ENCODE data around the gene LRP8. TPM values are rescaled to one million over a fixed set of nuclear protein-coding genes. Genes with fewer than 3 reads are reported as not detected.

The LRP8 gene
- total and polyA plus RNA-seq, 2 experiments from 2014 or later, result 27.8 to 71.1 TPM

DNA sequence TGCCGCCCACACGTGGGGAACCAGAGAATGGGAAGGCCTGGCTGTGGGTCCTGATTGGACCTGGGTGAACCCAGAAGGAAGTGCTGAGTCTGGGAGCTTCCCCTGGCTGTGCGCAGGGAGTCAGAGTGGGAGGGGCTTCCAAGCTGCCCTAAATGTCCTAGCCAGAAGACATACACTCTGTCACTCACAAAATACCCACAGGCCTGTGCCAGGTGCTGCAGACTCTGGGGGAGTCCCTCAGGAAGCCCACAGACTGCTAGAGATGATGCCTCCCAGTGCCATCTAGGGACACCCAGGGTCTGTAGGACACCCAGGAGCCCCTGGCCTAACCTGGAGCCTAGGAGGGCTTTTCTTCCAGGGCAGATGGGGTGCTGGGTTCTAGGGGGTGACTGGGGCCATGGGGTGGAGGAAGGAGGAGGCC, 33.7 kb upstream of the LRP8 start (continued):
- no peak for TF ChIP-seq REST (IDR thresholded peaks at IDR 0.05; ENCODE audit: unreplicated experiment)
- TF ChIP-seq EZH2 (IDR thresholded peaks at IDR 0.05; ENCODE audit: low read depth, unreplicated experiment), result no peak
- TF ChIP-seq JUNB (IDR thresholded peaks at IDR 0.05; ENCODE audit: unreplicated experiment), result no peak

- no peaks in the 10 kb centered on the region for H3K27me3 ChIP-seq (ENCODE audit: insufficient read depth)
- no peaks in the 10 kb centered on the region for H3F3A ChIP-seq (replicated peaks; ENCODE audit: low read depth)
- H3K9me2 ChIP-seq (ENCODE audit: insufficient read depth), result no peaks in the 10 kb centered on the region
- H3K4me2 ChIP-seq, result no peak overlapping the region
- no peak for ATAC-seq
- TF ChIP-seq ZNF462 (CRISPR knock-in tag; IDR thresholded peaks at IDR 0.05) (no peak), NANOG (IDR thresholded peaks at IDR 0.05; ENCODE audit: borderline replicate concordance) (no peak), CREB1 (CRISPR knock-in tag; IDR thresholded peaks at IDR 0.05; ENCODE audit: low read depth) (no peak), ETS1 (IDR thresholded peaks at IDR 0.05) (no peak), STAT1 (IDR thresholded peaks at IDR 0.05; ENCODE audit: unreplicated experiment) (no peak), ZNF331 (CRISPR knock-in tag; IDR thresholded peaks at IDR 0.05; ENCODE audit: low read depth) (no peak), EZH2phosphoT487 (IDR thresholded peaks at IDR 0.05; ENCODE audit: unreplicated experiment) (no peak)
- TF ChIP-seq, protein P1, sequence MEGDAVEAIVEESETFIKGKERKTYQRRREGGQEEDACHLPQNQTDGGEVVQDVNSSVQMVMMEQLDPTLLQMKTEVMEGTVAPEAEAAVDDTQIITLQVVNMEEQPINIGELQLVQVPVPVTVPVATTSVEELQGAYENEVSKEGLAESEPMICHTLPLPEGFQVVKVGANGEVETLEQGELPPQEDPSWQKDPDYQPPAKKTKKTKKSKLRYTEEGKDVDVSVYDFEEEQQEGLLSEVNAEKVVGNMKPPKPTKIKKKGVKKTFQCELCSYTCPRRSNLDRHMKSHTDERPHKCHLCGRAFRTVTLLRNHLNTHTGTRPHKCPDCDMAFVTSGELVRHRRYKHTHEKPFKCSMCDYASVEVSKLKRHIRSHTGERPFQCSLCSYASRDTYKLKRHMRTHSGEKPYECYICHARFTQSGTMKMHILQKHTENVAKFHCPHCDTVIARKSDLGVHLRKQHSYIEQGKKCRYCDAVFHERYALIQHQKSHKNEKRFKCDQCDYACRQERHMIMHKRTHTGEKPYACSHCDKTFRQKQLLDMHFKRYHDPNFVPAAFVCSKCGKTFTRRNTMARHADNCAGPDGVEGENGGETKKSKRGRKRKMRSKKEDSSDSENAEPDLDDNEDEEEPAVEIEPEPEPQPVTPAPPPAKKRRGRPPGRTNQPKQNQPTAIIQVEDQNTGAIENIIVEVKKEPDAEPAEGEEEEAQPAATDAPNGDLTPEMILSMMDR (conservative IDR thresholded peaks at IDR 0.05; ENCODE audit: low read depth in 2 of 2), result no peak
- H3K27me3 Mint-ChIP-seq (ENCODE audit: insufficient read depth, low read depth, poor library complexity), result peaks cover 21% of the 10 kb centered on the region
- no peak for DNase-seq (ENCODE audit: low spot score)
- no peaks in the 10 kb centered on the region; the same call in 2 of the 3 replicates for H3K4me1 Mint-ChIP-seq
- H3K27ac ChIP-seq (ENCODE audit: low read depth), result no peak overlapping the region
- H3K36me3 Mint-ChIP-seq (ENCODE audit: low read depth), result no peaks in the 10 kb centered on the region; the same call in 2 of the 3 replicates
- H2AFZ ChIP-seq, result no peak overlapping the region
- no peaks in the 10 kb centered on the region for H3K79me2 ChIP-seq (replicated peaks; ENCODE audit: insufficient read depth)
- 0 out of 2 replicates have a peak, but pooled peaks cover 6% of the 10 kb centered on the region for H3K36me3 ChIP-seq (ENCODE audit: insufficient read depth)
- no peaks in the 10 kb centered on the region for H3K4me1 ChIP-seq (ENCODE audit: insufficient read depth)
- peaks cover 6% of the 10 kb centered on the region; the same call in 2 of the 3 replicates for H3K9me3 Mint-ChIP-seq
- H4K20me1 ChIP-seq (replicated peaks; ENCODE audit: insufficient read depth), result no peaks in the 10 kb centered on the region
- H3K27ac Mint-ChIP-seq, result no peak overlapping the region
- H3K4me3 ChIP-seq, result no peak overlapping the region
- no peak overlapping the region for H3K4me3 Mint-ChIP-seq
Observed at GRCh38 chr1:53359934-53360276, 32.0 kb upstream of the LRP8 start.
